NK-92 (cell line): ENCODE data around the gene JSRP1.

Experiments used
- DNase-seq: peaks from one replicate; lab custom pipeline; 2025; ENCODE audit not compliant: unreplicated experiment; lab: John Stamatoyannopoulos, UW

Gene JSRP1

GRCh38 chr19:2232286-2233151, 23.7 kb downstream of the JSRP1 start:
- no peak for DNase-seq

GRCh38 chr19:2231621-2232221, 24.5 kb downstream of the JSRP1 start:
- no peak for DNase-seq

- no peak for DNase-seq
Observed at GRCh38 chr19:2230807-2231533, 25.2 kb downstream of the JSRP1 start.

GRCh38 chr19:2230033-2230531, 26.1 kb downstream of the JSRP1 start:
- no peak for DNase-seq

GRCh38 chr19:2229103-2230032, 26.8 kb downstream of the JSRP1 start:
- no peak for DNase-seq

- DNase-seq = no peak
Observed at GRCh38 chr19:2228157-2229030, 27.8 kb downstream of the JSRP1 start.

GRCh38 chr19:2227415-2228156, 28.6 kb downstream of the JSRP1 start:
- DNase-seq = no peak

GRCh38 chr19:2226840-2227360, 29.3 kb downstream of the JSRP1 start:
- DNase-seq = no peak

- DNase-seq = no peak
Observed at GRCh38 chr19:2226051-2226839, 30.0 kb downstream of the JSRP1 start.

- no peak for DNase-seq
Observed at GRCh38 chr19:2225415-2226050, 30.7 kb downstream of the JSRP1 start.

- no peak for DNase-seq
Observed at GRCh38 chr19:2224754-2225349, 31.4 kb downstream of the JSRP1 start.

GRCh38 chr19:2223959-2224358, 32.3 kb downstream of the JSRP1 start:
- no peak for DNase-seq

GRCh38 chr19:2223391-2223790, 32.8 kb downstream of the JSRP1 start:
- DNase-seq = no peak

GRCh38 chr19:2221918-2222317, 34.3 kb downstream of the JSRP1 start:
- DNase-seq = no peak

GRCh38 chr19:2221250-2221831, 34.9 kb downstream of the JSRP1 start:
- no peak for DNase-seq

GRCh38 chr19:2219726-2220125, 36.5 kb downstream of the JSRP1 start:
- DNase-seq = no peak

GRCh38 chr19:2217591-2217990, 38.6 kb downstream of the JSRP1 start:
- no peak for DNase-seq
